ENCODE measurements around the gene TJP1. TPM values are rescaled to one million over a fixed set of nuclear protein-coding genes. Genes with fewer than 3 reads are reported as not detected.

The TJP1 gene
- total RNA-seq, 1 experiment from 2014 or later: 137 TPM

DNA sequence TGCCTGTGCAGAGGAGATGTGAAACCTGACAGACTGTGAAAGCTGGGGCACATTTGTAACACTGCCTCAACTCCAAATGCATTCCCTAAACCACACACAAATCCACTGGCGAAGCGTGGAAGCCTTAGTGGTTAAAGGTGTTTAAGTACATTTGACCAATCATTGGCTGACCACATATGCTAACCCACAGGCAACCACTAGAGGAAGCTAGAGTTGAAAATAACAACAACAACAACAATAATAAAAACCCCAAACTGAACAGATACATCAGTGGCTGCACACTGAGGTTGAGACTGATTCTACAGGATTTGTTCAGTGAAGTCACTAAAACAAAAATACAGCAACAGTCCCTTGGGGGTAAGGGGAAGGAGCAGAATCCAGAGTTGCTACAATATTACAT lies 129.7 kb downstream of the TJP1 start:
- intact Hi-C loops (cut with micrococcal nuclease): no loop called here
- CTCF ChIA-PET: interaction anchor here (0.6 to 1.0 kb wide), 3 partner anchors 10 to 655 kb away, joined by 3 to 6 read pairs (median 4); no protein-coding TSS in a partner anchor

DNA sequence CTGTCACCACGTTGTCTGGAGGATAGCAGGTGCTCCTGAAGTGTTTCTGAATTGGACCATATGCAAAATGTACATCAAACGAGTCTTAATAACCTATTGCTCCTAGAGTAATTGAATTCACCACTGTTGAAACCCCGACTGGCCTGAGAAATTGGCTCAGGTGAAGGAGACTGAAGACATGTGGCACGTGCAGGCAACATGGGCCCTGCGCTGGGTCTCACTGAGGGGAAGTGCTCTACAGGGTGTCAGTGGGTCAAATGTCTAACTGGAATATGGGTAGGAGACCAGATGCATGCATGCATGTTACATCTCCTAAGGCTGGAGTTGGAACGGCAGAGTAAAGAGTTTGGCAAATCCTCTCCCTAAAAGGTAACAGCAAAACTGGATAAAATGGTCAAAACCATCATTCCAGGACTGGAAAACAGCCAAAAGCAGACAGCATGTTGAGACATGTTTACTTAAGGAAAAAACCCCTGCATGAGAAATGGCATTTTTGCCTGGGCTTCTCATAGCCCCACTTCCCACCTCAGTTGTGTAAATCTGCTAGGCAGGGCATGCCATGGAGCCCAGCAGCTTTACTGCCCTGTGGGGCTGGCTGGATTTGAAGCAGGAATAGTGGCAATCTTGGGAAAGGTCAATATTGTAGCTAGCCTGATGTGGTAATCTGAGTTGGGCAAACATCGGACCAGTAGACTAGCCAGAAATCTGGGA lies 131.3 kb downstream of the TJP1 start:
- peak; percentile 35 for DNase-seq (ENCODE audit: unreplicated experiment)
- CTCF ChIA-PET: interaction anchor here (0.6 to 0.7 kb wide), 2 partner anchors 13 to 48 kb away, joined by 3 read pairs; no protein-coding TSS in a partner anchor
- no TSS peak for BruUV-seq (replicated peaks)

More for the DNA sequence above, 129.7 kb downstream of the TJP1 start:
- BruUV-seq (replicated peaks): no TSS peak
- Mint-ChIP-seq H3K27me3 (ENCODE audit: insufficient read depth, unreplicated experiment) (no peaks in the 10 kb centered on the region), H3K4me3 (ENCODE audit: unreplicated experiment) (no peak overlapping the region), H3K27ac (ENCODE audit: low read depth, unreplicated experiment) (no peak overlapping the region), H3K9me3 (ENCODE audit: unreplicated experiment) (no peaks in the 10 kb centered on the region), H3K4me1 (ENCODE audit: insufficient read depth, unreplicated experiment) (peaks cover 10% of the 10 kb centered on the region), H3K36me3 (ENCODE audit: insufficient read depth, unreplicated experiment) (peaks cover 11% of the 10 kb centered on the region)
- TF ChIP-seq, protein P1, sequence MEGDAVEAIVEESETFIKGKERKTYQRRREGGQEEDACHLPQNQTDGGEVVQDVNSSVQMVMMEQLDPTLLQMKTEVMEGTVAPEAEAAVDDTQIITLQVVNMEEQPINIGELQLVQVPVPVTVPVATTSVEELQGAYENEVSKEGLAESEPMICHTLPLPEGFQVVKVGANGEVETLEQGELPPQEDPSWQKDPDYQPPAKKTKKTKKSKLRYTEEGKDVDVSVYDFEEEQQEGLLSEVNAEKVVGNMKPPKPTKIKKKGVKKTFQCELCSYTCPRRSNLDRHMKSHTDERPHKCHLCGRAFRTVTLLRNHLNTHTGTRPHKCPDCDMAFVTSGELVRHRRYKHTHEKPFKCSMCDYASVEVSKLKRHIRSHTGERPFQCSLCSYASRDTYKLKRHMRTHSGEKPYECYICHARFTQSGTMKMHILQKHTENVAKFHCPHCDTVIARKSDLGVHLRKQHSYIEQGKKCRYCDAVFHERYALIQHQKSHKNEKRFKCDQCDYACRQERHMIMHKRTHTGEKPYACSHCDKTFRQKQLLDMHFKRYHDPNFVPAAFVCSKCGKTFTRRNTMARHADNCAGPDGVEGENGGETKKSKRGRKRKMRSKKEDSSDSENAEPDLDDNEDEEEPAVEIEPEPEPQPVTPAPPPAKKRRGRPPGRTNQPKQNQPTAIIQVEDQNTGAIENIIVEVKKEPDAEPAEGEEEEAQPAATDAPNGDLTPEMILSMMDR (IDR thresholded peaks at IDR 0.05; ENCODE audit: unreplicated experiment): no peak
- no peak for DNase-seq (ENCODE audit: unreplicated experiment)
- POLR2A ChIA-PET: interaction anchor here (0.6 kb wide), 1 partner anchor 244 kb away, joined by 4 read pairs; no protein-coding TSS in a partner anchor

DNA sequence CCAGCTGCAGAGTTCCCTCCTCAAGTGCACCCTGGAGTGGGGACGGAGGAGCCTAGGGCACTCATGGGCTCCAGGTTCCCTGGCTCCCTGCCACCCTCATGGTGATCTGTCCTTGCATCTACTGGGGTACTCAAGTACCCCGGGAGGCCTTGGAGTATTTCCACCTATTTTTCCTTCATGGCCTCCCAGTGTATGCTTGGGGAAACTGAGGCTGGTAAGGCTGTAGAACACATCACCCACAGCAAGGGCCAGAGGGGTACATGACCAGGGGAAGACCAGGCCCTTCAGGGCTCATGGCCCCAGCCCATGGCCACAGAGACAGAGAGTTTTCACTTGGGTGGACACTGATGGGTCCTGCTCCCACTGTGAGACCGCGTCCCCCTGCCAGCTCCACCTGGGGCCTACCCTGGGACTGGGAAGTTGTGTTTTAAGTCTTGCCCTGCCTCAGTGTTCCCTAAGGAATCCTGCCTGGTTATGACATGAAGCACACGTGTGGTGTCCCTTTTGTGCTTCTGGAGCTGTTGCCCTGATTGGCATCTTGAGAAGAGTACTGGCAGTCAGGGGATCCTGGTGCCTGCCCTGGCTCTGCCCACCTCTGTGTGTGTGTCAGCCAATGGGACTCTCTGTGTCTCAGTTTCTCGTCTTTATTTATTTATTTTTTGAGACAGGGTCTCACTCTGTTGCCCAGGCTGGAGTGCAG lies 132.8 kb downstream of the TJP1 start:
- Mint-ChIP-seq H3K4me1 (ENCODE audit: insufficient read depth, unreplicated experiment) (peaks cover 16% of the 10 kb centered on the region), H3K4me3 (ENCODE audit: unreplicated experiment) (no peak overlapping the region), H3K27me3 (ENCODE audit: insufficient read depth, unreplicated experiment) (no peaks in the 10 kb centered on the region), H3K27ac (ENCODE audit: low read depth, unreplicated experiment) (no peak overlapping the region), H3K9me3 (ENCODE audit: unreplicated experiment) (no peaks in the 10 kb centered on the region), H3K36me3 (ENCODE audit: insufficient read depth, unreplicated experiment) (peaks cover 8% of the 10 kb centered on the region)
- intact Hi-C loops (cut with micrococcal nuclease): no loop called here
- CTCF ChIA-PET: no interaction called here
- POLR2A ChIA-PET: interaction anchor here (0.6 kb wide), 1 partner anchor 24 kb away, joined by 3 read pairs; no protein-coding TSS in a partner anchor
- no TSS peak for BruUV-seq (replicated peaks)
- DNase-seq (ENCODE audit: unreplicated experiment): no peak
- TF ChIP-seq, protein P1 (IDR thresholded peaks at IDR 0.05; ENCODE audit: unreplicated experiment): no peak

More for the DNA sequence above, 131.3 kb downstream of the TJP1 start:
- POLR2A ChIA-PET: no interaction called here
- Mint-ChIP-seq H3K4me3 (ENCODE audit: unreplicated experiment) (no peak overlapping the region), H3K4me1 (ENCODE audit: insufficient read depth, unreplicated experiment) (peaks cover 10% of the 10 kb centered on the region), H3K9me3 (ENCODE audit: unreplicated experiment) (no peaks in the 10 kb centered on the region), H3K36me3 (ENCODE audit: insufficient read depth, unreplicated experiment) (peaks cover 8% of the 10 kb centered on the region), H3K27ac (ENCODE audit: low read depth, unreplicated experiment) (no peak overlapping the region), H3K27me3 (ENCODE audit: insufficient read depth, unreplicated experiment) (no peaks in the 10 kb centered on the region)
- TF ChIP-seq, protein P1 (IDR thresholded peaks at IDR 0.05; ENCODE audit: unreplicated experiment): no peak
- intact Hi-C loops (cut with micrococcal nuclease): no loop called here

DNA sequence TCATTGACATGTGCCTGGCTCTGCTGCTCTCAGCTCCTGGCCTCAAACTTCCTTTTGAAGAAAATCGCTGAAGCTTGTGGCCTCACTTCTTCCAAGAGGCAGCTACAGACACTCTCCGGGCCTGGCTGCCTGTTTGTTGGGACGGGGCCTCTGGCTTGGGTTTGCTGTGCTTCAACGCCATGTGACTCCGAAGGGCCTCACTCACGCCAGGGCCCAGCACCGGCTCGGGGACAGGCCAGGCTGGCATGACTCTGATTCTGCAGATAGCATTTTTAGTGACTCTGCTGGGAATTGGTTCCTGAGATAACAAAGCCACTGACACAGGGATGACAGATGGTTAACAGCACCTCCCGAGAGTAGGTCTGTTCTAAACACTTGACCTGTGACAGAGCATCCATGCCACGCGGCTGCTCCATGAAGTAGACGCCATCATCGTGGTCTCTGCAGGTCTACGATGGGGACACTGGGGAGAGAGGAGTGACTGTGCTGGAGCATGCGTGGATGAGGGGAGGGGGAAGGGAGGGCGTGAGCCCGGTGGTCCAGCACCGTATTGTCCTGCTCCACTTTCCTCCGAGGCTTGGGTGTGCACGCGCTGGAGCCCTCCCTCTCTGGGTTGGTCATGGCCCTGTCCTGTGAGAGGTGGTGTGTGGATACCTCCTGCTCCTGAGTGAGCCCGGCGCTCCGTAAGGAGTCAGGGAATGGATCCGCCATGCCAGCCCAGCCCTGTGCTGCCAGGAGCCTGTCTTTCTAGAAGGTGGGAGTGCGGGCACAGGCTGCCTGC lies 133.6 kb downstream of the TJP1 start:
- intact Hi-C loops (cut with micrococcal nuclease): no loop called here
- POLR2A ChIA-PET: no interaction called here
- Mint-ChIP-seq H3K27me3 (ENCODE audit: insufficient read depth, unreplicated experiment) (no peaks in the 10 kb centered on the region), H3K4me3 (ENCODE audit: unreplicated experiment) (no peak overlapping the region), H3K27ac (ENCODE audit: low read depth, unreplicated experiment) (no peak overlapping the region), H3K36me3 (ENCODE audit: insufficient read depth, unreplicated experiment) (peaks cover 8% of the 10 kb centered on the region), H3K4me1 (ENCODE audit: insufficient read depth, unreplicated experiment) (peaks cover 16% of the 10 kb centered on the region), H3K9me3 (ENCODE audit: unreplicated experiment) (no peaks in the 10 kb centered on the region)
- TF ChIP-seq, protein P1 (IDR thresholded peaks at IDR 0.05; ENCODE audit: unreplicated experiment): no peak
- no peak for DNase-seq (ENCODE audit: unreplicated experiment)
- CTCF ChIA-PET: interaction anchor here (1.1 kb wide), 1 partner anchor 752 kb away, joined by 7 read pairs; no protein-coding TSS in a partner anchor
- BruUV-seq (replicated peaks): no TSS peak
